Nucleus accumbens (tissue), 56 donors: Measurements from ENCODE around the gene ERP44.

Source experiments
- DNase-seq, 56 donors: peaks; one replicate each; lab custom pipeline; 2025; lab: John Stamatoyannopoulos, UW

The ERP44 gene

GRCh38 chr9:99962680-99963261 is 136.0 kb downstream of the ERP44 start:
- no peak for DNase-seq

- no peak for DNase-seq
Observed at GRCh38 chr9:99955606-99956005, 143.2 kb downstream of the ERP44 start.

- DNase-seq: no peak
Observed at GRCh38 chr9:99954819-99955218, 144.0 kb downstream of the ERP44 start.

GRCh38 chr9:99953861-99954507 is 144.8 kb downstream of the ERP44 start:
- no peak for DNase-seq

GRCh38 chr9:99948896-99949295 is 149.9 kb downstream of the ERP44 start:
- DNase-seq: no peak

- DNase-seq: no peak
Observed at GRCh38 chr9:99948482-99948881, 150.3 kb downstream of the ERP44 start.

GRCh38 chr9:99947395-99947794 is 151.4 kb downstream of the ERP44 start:
- no peak for DNase-seq

GRCh38 chr9:99936947-99937587 is 161.7 kb downstream of the ERP44 start:
- DNase-seq: no peak

- DNase-seq: no peak
Observed at GRCh38 chr9:99931155-99931840, 167.5 kb downstream of the ERP44 start.

- DNase-seq: no peak
Observed at GRCh38 chr9:99929652-99930051, 169.1 kb downstream of the ERP44 start.
